ENCODE results near the gene EYA2.

EYA2 gene

GRCh38 chr20:47141350-47141921, 246.8 kb downstream of the EYA2 start:
- H3K27ac ChIP-seq (ENCODE audit: low read depth in 2 of 2, low read length in 2 of 2): no peak overlapping the region
- H3K4me3 ChIP-seq (ENCODE audit: low read length in 2 of 2): no peak overlapping the region
- H3K27me3 ChIP-seq (ENCODE audit: control insufficient read depth in 2 of 2, insufficient read depth in 2 of 2, low read length in 2 of 2): no peaks in the 10 kb centered on the region

GRCh38 chr20:47141941-47142773, 247.5 kb downstream of the EYA2 start:
- Histone ChIP-seq H3K27me3 (ENCODE audit: control insufficient read depth in 2 of 2, insufficient read depth in 2 of 2, low read length in 2 of 2) (no peaks in the 10 kb centered on the region), H3K4me1 (ENCODE audit: control insufficient read depth in 2 of 2, insufficient read depth in 2 of 2, low read length in 2 of 2) (no peaks in the 10 kb centered on the region), H3K9me3 (ENCODE audit: control insufficient read depth in 2 of 2, low read length in 2 of 2) (no peaks in the 10 kb centered on the region), H3K36me3 (ENCODE audit: control insufficient read depth in 2 of 2, insufficient read depth in 2 of 2, low read length in 2 of 2) (no peaks in the 10 kb centered on the region), H3K4me3 (ENCODE audit: low read length in 2 of 2) (no peak overlapping the region), H3K27ac (ENCODE audit: low read depth in 2 of 2, low read length in 2 of 2) (no peak overlapping the region), H3K9ac (ENCODE audit: low read depth in 1 of 2, low read length in 2 of 2) (no peak overlapping the region)

More at GRCh38 chr20:47141350-47141921, 246.8 kb downstream of the EYA2 start:
- H3K36me3 ChIP-seq (ENCODE audit: control insufficient read depth in 2 of 2, insufficient read depth in 2 of 2, low read length in 2 of 2): no peaks in the 10 kb centered on the region
- no peaks in the 10 kb centered on the region for H3K4me1 ChIP-seq (ENCODE audit: control insufficient read depth in 2 of 2, insufficient read depth in 2 of 2, low read length in 2 of 2)
- H3K9me3 ChIP-seq (ENCODE audit: control insufficient read depth in 2 of 2, low read length in 2 of 2): no peaks in the 10 kb centered on the region
- H3K9ac ChIP-seq (ENCODE audit: low read depth in 1 of 2, low read length in 2 of 2): no peak overlapping the region

GRCh38 chr20:47142774-47143170, 248.1 kb downstream of the EYA2 start:
- no peaks in the 10 kb centered on the region for H3K36me3 ChIP-seq (ENCODE audit: control insufficient read depth in 2 of 2, insufficient read depth in 2 of 2, low read length in 2 of 2)
- H3K27me3 ChIP-seq (ENCODE audit: control insufficient read depth in 2 of 2, insufficient read depth in 2 of 2, low read length in 2 of 2): no peaks in the 10 kb centered on the region
- no peak overlapping the region for H3K27ac ChIP-seq (ENCODE audit: low read depth in 2 of 2, low read length in 2 of 2)
- H3K9me3 ChIP-seq (ENCODE audit: control insufficient read depth in 2 of 2, low read length in 2 of 2): no peaks in the 10 kb centered on the region
- H3K4me3 ChIP-seq (ENCODE audit: low read length in 2 of 2): no peak overlapping the region
- H3K4me1 ChIP-seq (ENCODE audit: control insufficient read depth in 2 of 2, insufficient read depth in 2 of 2, low read length in 2 of 2): no peaks in the 10 kb centered on the region
- no peak overlapping the region for H3K9ac ChIP-seq (ENCODE audit: low read depth in 1 of 2, low read length in 2 of 2)

- no peaks in the 10 kb centered on the region for H3K9me3 ChIP-seq (ENCODE audit: control insufficient read depth in 2 of 2, low read length in 2 of 2)
- H3K27me3 ChIP-seq (ENCODE audit: control insufficient read depth in 2 of 2, insufficient read depth in 2 of 2, low read length in 2 of 2): no peaks in the 10 kb centered on the region
- H3K27ac ChIP-seq (ENCODE audit: low read depth in 2 of 2, low read length in 2 of 2): no peak overlapping the region
- no peaks in the 10 kb centered on the region for H3K4me1 ChIP-seq (ENCODE audit: control insufficient read depth in 2 of 2, insufficient read depth in 2 of 2, low read length in 2 of 2)
- no peak overlapping the region for H3K4me3 ChIP-seq (ENCODE audit: low read length in 2 of 2)
- H3K36me3 ChIP-seq (ENCODE audit: control insufficient read depth in 2 of 2, insufficient read depth in 2 of 2, low read length in 2 of 2): no peaks in the 10 kb centered on the region
- no peak overlapping the region for H3K9ac ChIP-seq (ENCODE audit: low read depth in 1 of 2, low read length in 2 of 2)
These were observed 249.0 kb downstream of the EYA2 start for GRCh38 chr20:47143657-47144056.

GRCh38 chr20:47144463-47144862, 249.8 kb downstream of the EYA2 start:
- no peaks in the 10 kb centered on the region for H3K4me1 ChIP-seq (ENCODE audit: control insufficient read depth in 2 of 2, insufficient read depth in 2 of 2, low read length in 2 of 2)

GRCh38 chr20:47146686-47147085, 252.0 kb downstream of the EYA2 start:
- H3K27ac ChIP-seq (ENCODE audit: low read depth in 2 of 2, low read length in 2 of 2): no peak overlapping the region
- no peaks in the 10 kb centered on the region for H3K9me3 ChIP-seq (ENCODE audit: control insufficient read depth in 2 of 2, low read length in 2 of 2)
- no peak overlapping the region for H3K4me3 ChIP-seq (ENCODE audit: low read length in 2 of 2)
- H3K27me3 ChIP-seq (ENCODE audit: control insufficient read depth in 2 of 2, insufficient read depth in 2 of 2, low read length in 2 of 2): no peaks in the 10 kb centered on the region
- no peak overlapping the region for H3K9ac ChIP-seq (ENCODE audit: low read depth in 1 of 2, low read length in 2 of 2)
- no peaks in the 10 kb centered on the region for H3K4me1 ChIP-seq (ENCODE audit: control insufficient read depth in 2 of 2, insufficient read depth in 2 of 2, low read length in 2 of 2)
- no peaks in the 10 kb centered on the region for H3K36me3 ChIP-seq (ENCODE audit: control insufficient read depth in 2 of 2, insufficient read depth in 2 of 2, low read length in 2 of 2)

More at GRCh38 chr20:47144463-47144862, 249.8 kb downstream of the EYA2 start:
- Histone ChIP-seq H3K4me3 (ENCODE audit: low read length in 2 of 2) (no peak overlapping the region), H3K27me3 (ENCODE audit: control insufficient read depth in 2 of 2, insufficient read depth in 2 of 2, low read length in 2 of 2) (no peaks in the 10 kb centered on the region), H3K27ac (ENCODE audit: low read depth in 2 of 2, low read length in 2 of 2) (no peak overlapping the region), H3K36me3 (ENCODE audit: control insufficient read depth in 2 of 2, insufficient read depth in 2 of 2, low read length in 2 of 2) (no peaks in the 10 kb centered on the region), H3K9me3 (ENCODE audit: control insufficient read depth in 2 of 2, low read length in 2 of 2) (no peaks in the 10 kb centered on the region), H3K9ac (ENCODE audit: low read depth in 1 of 2, low read length in 2 of 2) (no peak overlapping the region)

- H3K4me3 ChIP-seq (ENCODE audit: low read length in 2 of 2): no peak overlapping the region
- no peaks in the 10 kb centered on the region for H3K4me1 ChIP-seq (ENCODE audit: control insufficient read depth in 2 of 2, insufficient read depth in 2 of 2, low read length in 2 of 2)
- no peaks in the 10 kb centered on the region for H3K9me3 ChIP-seq (ENCODE audit: control insufficient read depth in 2 of 2, low read length in 2 of 2)
- no peak overlapping the region for H3K9ac ChIP-seq (ENCODE audit: low read depth in 1 of 2, low read length in 2 of 2)
- no peaks in the 10 kb centered on the region for H3K36me3 ChIP-seq (ENCODE audit: control insufficient read depth in 2 of 2, insufficient read depth in 2 of 2, low read length in 2 of 2)
- no peak overlapping the region for H3K27ac ChIP-seq (ENCODE audit: low read depth in 2 of 2, low read length in 2 of 2)
- no peaks in the 10 kb centered on the region for H3K27me3 ChIP-seq (ENCODE audit: control insufficient read depth in 2 of 2, insufficient read depth in 2 of 2, low read length in 2 of 2)
These were observed 253.4 kb downstream of the EYA2 start for GRCh38 chr20:47148059-47148458.

GRCh38 chr20:47149939-47150338, 255.3 kb downstream of the EYA2 start:
- Histone ChIP-seq H3K4me1 (ENCODE audit: control insufficient read depth in 2 of 2, insufficient read depth in 2 of 2, low read length in 2 of 2) (no peaks in the 10 kb centered on the region), H3K4me3 (ENCODE audit: low read length in 2 of 2) (no peak overlapping the region), H3K27ac (ENCODE audit: low read depth in 2 of 2, low read length in 2 of 2) (no peak overlapping the region), H3K9ac (ENCODE audit: low read depth in 1 of 2, low read length in 2 of 2) (no peak overlapping the region), H3K27me3 (ENCODE audit: control insufficient read depth in 2 of 2, insufficient read depth in 2 of 2, low read length in 2 of 2) (no peaks in the 10 kb centered on the region), H3K36me3 (ENCODE audit: control insufficient read depth in 2 of 2, insufficient read depth in 2 of 2, low read length in 2 of 2) (no peaks in the 10 kb centered on the region), H3K9me3 (ENCODE audit: control insufficient read depth in 2 of 2, low read length in 2 of 2) (no peaks in the 10 kb centered on the region)

GRCh38 chr20:47150403-47151152, 255.9 kb downstream of the EYA2 start:
- Histone ChIP-seq H3K9me3 (ENCODE audit: control insufficient read depth in 2 of 2, low read length in 2 of 2) (no peaks in the 10 kb centered on the region), H3K4me1 (ENCODE audit: control insufficient read depth in 2 of 2, insufficient read depth in 2 of 2, low read length in 2 of 2) (no peaks in the 10 kb centered on the region), H3K9ac (ENCODE audit: low read depth in 1 of 2, low read length in 2 of 2) (no peak overlapping the region), H3K4me3 (ENCODE audit: low read length in 2 of 2) (no peak overlapping the region), H3K27ac (ENCODE audit: low read depth in 2 of 2, low read length in 2 of 2) (no peak overlapping the region), H3K36me3 (ENCODE audit: control insufficient read depth in 2 of 2, insufficient read depth in 2 of 2, low read length in 2 of 2) (no peaks in the 10 kb centered on the region), H3K27me3 (ENCODE audit: control insufficient read depth in 2 of 2, insufficient read depth in 2 of 2, low read length in 2 of 2) (no peaks in the 10 kb centered on the region)

GRCh38 chr20:47152068-47152467, 257.4 kb downstream of the EYA2 start:
- H3K4me1 ChIP-seq (ENCODE audit: control insufficient read depth in 2 of 2, insufficient read depth in 2 of 2, low read length in 2 of 2): no peaks in the 10 kb centered on the region
- no peak overlapping the region for H3K4me3 ChIP-seq (ENCODE audit: low read length in 2 of 2)
- H3K27me3 ChIP-seq (ENCODE audit: control insufficient read depth in 2 of 2, insufficient read depth in 2 of 2, low read length in 2 of 2): no peaks in the 10 kb centered on the region
- no peaks in the 10 kb centered on the region for H3K36me3 ChIP-seq (ENCODE audit: control insufficient read depth in 2 of 2, insufficient read depth in 2 of 2, low read length in 2 of 2)
- no peaks in the 10 kb centered on the region for H3K9me3 ChIP-seq (ENCODE audit: control insufficient read depth in 2 of 2, low read length in 2 of 2)
- no peak overlapping the region for H3K27ac ChIP-seq (ENCODE audit: low read depth in 2 of 2, low read length in 2 of 2)
- H3K9ac ChIP-seq (ENCODE audit: low read depth in 1 of 2, low read length in 2 of 2): no peak overlapping the region

Data from mucosa of rectum (tissue), 2 donors.